Limb (tissue), 2 donors: ENCODE results near the gene USP3.

Source experiments
- DNase-seq, 2 donors: peaks; one replicate each; pipeline ENCODE4 v3.0.0-alpha.2; 2016; ENCODE audit errors: extremely low spot score in 2 of 2

Gene USP3, protein sequence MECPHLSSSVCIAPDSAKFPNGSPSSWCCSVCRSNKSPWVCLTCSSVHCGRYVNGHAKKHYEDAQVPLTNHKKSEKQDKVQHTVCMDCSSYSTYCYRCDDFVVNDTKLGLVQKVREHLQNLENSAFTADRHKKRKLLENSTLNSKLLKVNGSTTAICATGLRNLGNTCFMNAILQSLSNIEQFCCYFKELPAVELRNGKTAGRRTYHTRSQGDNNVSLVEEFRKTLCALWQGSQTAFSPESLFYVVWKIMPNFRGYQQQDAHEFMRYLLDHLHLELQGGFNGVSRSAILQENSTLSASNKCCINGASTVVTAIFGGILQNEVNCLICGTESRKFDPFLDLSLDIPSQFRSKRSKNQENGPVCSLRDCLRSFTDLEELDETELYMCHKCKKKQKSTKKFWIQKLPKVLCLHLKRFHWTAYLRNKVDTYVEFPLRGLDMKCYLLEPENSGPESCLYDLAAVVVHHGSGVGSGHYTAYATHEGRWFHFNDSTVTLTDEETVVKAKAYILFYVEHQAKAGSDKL

DNA sequence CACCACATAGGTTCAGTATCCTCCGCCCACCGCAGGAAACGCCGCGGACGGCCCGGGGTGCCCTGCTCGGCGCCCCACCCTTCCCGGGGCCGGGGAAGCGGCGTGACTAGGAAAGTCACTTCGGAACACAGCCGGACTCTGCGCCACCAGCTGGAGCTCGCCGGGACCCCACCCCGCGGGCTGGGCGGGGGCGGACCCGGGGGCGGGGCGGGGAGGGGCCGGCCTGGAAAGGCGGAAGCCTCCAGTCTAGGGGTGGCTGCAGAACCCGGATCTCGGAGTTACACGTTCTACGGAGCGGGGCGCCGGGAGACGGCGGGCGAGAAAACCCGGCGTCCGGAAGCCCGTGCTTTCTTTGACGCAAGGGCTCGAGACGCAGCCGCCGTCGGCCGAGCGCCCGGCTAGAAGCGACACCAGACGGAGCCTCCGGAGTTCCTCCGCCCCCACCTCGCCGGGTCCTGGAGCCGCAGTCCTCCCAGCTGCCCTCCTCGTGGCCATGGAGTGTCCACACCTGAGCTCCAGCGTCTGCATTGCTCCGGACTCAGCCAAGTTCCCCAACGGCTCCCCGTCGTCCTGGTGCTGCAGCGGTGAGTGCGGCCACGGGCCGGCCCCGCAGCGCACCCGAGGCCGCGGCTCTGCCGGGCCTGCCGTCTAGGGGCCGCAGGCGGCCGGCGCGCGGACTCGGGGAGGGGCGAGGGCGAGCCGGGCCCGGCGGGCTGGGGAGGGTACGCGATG lies at the start of gene USP3:
Gene USP3 (plus strand): TSS at position 347 of the 732 bp plus-strand sequence. CDS start 147 bp downstream, at position 494.
- DNase-seq = peak; percentile 95 to 99

DNA sequence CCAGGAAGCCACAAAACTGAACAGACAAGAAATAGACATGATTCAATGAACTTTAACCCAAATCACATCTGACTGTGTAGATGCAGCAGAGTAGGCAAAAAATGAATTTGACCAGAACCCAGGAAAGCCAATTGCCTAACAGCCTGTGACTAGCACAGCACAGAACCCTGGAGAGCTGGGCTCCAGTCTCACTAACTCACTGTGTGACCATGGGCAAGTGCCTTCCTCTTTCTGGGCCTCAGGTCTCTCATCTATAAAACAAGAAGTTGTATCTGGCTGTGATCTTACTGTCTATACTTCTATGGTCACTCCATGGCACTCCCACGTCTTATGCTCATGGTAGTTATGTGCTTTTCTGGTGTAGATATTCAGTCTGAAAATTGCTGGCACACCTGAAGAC lies 48.1 kb upstream of the USP3 start:
- no peak for DNase-seq

DNA sequence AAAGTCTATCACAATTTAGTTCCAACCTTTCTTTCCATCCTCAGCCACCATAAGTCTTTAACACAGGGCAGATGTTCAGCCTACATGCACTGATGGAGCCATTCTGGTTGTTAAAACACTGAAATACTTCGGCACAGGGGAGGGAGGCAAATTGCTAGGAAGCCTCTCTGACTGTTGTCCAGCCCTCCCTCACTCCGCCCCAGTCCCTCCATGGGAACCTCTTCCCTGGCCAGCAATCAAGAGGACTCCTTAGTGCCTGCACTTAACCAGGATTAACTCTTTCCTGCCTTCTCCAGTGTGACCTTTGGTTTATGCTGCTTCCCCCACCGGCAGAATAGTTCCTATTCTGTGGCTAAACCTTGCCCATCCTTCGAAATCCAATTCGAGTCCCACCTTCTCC lies 47.0 kb upstream of the USP3 start:
- DNase-seq = no peak

DNA sequence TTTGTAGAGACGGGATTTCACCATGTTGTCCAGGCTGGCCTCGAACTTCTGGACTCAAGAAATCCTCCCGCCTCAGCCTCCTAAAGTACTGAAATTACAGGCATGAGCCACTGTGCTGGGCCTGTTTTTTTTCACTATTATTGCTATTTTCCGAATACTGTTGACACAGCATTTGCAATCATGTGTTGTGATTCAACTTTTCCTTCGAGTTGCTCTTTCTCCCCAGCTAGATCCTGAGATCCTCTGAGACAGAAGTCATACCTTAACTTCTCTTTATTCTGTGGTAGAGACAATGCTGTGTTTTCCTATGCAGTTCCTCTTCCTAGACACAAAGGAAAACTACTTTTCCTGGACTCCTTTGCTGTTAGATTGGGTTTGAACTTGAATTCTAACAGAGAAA lies 46.4 kb upstream of the USP3 start:
- no peak for DNase-seq

DNA sequence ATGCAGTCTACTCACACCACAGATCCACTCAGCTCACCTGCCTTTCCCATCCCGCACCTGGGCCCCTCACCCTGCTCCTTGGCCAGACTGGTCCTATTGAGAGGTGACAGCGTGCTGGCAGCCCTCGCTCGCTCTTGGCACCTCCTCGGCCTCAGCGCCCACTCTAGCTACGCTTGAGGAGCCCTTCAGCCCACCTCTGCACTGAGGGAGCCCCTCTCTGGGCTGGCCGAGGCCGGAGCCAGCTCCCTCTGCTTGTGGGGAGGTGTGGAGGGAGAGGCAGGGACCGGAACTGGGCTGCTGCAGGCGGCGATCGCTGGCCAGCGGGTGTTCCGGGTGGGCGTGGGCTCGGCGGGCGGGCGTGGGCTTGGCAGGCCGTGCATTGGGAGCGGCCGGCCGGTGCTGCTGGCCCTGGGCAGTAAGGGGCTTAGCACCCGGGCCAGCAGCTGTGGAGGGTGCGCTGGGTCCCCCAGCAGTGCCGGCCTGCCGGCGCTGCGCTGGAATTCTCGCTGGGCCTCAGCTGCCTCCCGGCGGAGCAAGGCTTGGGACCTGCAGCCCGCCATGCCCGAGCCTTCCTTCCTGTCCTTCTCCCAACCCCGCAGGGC lies 45.5 kb upstream of the USP3 start:
- DNase-seq = no peak

DNA sequence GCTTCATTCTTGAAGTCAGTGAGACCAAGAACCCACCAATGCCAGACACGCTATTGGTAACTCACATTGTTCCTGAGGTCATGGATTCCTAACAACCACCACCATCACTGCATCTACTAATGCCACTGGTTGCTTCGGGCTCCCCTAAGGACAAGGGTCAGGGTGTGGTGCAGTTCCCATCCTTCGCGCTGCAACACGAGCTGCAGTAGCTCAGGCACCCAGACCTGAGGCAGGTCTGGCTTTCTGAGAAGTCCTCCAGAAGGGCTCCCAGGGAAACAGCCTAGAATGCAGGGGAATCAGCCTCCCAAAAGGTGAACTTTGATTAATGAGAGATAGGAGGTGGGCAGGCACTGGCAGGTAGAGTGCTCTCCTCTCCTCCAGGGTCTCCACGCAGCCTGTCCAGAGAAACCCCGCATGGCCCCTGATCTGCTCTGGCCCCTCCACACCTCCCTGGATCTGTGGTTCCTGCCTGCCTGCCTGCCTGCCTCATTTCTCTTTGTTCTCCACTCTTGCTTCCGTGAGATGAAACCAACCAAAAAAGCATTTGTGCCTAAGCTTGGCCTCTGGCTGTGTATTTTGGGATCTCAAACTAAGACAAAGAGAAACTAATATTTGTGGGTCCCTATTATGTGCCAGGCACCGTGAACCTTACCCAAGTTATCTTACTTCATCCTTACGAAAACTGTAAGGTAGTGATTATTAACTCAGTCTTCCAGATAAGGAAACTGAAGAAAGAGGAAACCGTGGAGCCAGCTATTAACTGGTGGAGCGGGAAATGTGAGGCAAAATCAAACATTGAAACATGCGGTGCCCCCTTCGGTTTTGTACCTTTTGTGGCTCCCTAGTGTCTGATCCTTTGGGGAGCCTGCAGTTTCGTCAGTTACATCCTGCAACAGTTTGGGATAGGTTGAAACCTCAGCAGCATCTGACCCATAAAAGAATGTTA lies 43.9 kb upstream of the USP3 start:
- no peak for DNase-seq

DNA sequence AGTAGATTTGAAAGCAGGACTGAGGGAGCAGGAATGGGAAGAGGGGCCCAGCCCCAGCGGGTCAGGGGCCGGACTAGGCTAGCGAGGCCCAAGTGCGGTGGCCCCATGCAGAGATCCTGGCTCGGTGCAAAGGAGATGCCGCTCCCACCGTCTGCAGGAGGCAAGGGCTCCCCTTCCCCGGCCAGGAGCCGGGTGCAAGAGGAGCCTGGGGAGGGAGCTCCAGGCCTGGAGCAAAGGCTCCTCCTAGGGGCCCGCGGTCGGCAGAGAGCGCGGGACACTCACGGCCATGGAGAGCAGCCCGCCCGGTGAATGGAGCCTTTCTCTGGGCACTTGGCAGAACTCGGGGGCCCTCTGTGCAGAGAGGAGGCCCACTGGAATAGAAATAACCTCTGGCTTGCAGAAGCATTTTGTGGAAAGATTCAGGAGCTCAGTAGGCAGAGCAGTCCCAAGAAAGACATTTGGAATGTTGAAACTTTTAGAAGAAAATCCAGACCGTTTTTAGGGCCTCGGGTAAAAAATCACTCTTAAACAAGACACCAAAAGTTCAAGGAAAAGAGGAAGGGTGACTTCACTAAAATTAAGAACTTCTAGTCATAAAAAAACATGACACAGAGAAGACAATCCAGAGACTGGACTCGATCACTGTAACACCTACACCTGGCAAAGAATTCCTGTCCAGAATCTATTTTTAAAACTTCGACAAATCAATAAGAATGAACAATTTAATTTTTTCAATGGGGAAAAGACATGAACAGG lies 43.0 kb upstream of the USP3 start:
- peak in 1 of 2 donors; percentile 56 for DNase-seq

DNA sequence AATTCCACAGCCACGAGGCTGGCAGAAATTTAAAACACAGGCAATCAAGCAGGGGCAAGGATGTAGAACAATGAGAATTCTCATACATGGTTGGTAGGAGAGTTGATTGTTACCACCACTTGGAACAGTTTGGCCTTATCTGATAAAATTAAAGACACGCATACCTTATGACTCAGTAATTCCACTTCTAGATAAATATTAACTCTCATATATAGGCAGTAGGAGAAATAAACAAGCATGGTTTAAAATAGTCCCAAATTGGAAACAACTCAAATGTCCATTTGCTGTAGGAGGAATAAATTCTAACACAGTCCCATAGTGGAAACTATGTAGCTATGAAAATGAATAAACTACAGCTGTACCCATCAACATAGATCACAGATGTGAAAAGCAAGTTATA lies 42.3 kb upstream of the USP3 start:
- no peak for DNase-seq

DNA sequence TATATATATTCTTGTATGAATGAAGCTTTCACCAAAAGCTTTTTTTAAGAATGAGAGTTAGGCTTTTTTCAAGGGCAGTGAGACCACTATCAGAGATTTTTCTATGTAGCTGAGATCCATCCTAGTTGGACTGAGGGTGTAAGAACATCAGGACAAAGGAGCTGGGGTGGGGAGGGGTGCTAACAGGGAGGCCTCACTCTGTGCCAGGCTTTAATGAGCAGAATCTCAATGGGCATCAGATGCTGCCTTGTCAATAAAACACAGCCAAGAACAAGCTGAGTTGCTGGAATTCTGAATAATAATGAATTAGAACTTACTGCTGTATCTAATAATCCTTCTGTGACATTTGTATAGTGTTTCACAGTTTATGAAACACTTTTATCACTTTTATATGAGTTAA lies 41.4 kb upstream of the USP3 start:
- DNase-seq = no peak

DNA sequence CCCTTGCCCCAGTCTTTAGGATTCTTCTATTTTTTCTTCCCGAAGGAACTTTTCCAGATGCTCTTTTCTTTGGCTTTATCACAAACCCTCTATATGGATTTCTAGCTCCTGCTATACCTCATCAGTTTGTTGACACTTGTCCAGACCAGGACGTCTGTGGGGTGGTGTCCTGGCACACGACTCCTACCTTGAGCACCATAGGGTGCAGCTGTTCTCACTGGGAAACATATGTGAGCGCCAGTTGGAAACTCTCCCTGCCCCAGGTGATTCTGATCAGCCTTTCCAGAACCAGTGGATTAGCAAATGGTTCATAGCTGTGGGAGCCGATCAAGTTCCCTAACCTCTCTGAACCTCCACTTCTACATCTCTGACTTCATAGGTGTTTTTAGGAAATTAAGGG lies 40.6 kb upstream of the USP3 start:
- DNase-seq = no peak

DNA sequence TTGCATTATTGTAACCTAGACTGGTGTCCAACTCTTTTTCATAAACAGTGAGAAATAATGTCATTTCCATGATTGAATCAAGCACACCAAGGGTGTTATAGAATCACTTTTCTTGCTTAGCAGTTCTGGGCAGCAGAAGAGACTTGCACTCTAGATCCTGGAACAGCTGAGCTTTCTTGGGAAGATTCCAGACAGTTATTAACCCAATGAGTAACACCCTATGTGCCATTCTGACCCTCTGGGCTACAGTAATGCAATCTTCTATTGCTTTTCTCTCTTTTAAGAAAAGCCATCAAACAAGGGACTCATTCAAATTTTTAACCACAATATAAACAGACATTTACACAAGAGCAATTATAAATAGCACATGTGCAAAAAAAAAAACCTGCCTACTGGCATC lies 39.3 kb upstream of the USP3 start:
- no peak for DNase-seq

DNA sequence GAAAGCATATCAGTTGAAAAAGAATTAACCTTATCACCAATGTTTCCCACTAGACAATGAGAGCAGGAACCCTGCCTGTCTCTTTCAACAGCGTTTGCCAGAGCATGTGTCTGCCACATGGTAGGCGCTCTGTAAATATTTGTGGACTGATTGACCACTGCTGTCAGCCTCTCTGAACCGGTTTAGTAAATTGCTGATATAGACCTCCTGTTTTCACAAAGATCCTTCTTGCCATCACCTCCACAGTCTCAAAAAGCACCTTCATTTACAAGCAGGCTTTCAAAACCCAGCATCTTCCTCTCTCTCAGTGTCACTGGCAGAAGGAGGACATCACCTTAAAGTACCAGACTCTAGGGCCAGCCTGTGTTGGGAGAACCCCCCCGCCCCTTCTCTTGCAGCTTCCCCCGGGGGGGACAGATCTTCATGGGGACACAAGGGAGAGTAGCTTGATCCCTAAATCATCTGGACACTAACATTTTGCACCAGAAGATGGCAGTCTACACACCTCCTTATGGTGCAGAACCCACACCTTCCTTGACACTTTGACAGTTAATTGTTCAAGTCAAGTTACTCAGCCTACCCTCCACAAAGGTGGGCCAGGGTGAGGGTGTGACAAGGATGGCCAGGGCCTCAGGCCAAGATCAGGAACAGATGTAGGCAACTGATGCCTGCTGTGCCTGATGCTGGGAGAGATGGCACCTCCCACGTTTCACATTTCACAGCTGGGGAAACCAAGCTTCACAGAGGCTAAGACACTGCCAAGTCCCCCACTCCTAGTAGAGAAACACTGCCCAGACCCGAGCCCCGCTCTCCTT lies 37.8 kb upstream of the USP3 start:
- DNase-seq = peak in 1 of 2 donors; percentile 46

DNA sequence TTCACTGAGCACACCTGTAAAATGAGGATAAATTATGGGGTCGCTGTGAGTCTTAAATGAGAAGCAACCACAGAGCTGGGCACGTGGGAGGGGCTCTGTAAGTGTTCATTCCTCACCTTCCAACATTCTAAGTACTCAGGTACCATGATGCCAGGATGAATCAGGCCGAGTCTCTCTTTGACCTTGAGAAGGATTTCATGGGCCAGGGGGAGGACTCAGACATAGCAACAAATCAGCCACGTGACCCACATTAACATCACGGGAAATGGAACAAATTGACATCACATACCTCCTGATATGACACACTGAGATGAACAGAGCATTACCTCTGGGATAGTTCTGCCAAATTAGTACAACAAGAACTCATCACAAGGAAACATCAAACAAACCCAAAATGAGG lies 35.2 kb upstream of the USP3 start:
- no peak for DNase-seq

DNA sequence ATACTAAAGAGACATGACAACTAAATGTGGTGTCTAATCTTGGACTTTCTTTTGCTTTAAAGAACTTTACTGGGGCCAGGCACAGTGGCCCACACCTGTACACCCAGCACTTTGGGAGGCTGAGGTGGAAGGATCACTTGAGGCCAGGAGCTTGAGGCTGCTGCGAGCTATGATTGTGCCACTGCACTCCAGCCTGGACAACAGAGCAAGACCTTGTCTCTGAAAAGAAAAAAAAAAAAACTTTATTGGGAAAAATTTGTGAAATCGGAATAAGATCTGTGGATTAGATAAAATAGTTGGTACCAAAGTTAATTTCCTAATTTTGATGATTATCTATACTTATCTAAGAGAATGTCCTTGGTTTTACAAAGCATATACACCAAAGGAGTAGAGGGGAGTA lies 34.4 kb upstream of the USP3 start:
- DNase-seq = no peak

DNA sequence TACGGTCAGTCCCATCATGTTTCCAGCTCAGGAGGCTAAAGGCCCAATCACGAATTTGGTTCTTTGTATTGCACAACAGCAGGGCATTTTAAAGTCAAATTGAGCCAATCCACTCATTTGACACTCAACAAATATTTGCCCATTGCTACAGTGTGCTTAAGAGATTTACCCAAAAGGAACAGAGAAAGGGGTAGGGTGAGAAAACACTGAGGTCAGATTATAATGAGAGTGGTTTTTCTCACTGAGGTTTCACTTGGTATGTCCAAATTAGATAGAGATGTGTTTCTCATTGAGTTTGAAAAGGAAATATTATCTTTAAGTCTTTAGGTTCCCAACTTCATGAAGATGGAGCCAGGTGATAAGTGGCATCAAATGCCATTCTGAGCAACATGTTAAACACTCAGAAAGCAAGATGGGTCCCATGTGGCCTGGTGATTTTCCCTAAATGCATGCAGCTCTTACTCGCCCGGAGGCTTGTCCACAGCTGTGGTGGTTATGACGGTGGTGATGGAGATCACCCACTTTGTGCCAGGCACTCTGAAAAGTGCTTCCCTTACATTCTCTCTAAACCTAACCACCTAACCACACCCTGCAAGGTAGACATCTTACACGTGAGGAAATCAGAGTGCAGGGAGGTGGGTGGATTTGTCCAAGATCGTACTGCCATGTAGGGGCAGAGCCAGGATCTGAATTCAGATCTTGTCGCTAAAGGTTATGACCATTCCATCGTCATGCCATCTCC lies 31.2 kb upstream of the USP3 start:
- no peak for DNase-seq

DNA sequence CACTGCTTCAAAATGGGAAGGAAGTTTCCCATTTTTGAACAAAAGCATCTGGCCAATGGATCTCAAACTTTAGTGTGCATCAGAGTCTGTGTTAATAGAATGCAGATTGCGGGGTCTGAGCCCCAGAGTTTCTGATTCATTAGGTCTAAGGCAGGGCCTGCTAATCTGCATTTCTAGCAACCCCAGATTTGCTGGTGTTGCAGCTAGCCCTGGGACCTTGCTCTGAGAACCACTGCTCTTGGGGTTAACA lies 30.7 kb upstream of the USP3 start:
- DNase-seq = no peak

DNA sequence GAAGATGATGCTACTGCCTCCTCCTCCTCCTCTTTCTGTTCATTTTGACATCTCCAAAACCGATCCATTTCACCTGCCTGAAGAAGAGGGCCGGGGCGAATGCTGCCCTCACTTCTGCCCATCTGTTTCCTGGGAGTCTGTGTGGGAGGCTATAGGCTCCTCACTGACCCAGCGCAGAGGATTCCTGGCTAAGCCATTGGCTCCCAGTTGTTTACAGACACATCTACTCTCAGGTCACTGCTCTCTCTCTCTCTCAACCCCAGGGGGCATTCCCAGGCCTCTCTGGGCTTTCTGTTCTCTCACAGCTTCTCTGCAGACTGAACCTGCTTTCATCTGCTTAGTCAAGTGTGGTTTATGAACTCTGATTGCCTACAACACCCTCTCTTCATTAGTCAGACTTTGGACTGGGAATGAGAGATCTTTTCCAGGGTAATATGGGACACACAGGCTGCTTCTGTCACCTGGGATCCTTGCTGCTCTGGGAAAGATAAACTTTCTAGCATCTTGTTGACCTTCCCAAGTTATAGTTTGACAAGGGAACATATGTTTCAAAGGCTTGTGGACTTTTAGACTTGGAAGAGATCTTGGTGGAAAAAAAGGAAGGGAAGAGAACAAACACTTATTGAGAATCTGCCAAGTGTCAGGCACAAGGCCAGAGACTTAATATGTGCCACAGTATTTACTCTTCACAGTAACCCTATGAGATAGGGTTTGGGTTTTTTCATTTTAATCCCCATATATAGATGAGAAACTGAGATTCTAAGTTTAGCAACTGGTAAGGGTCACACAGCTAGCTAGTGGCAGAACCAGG lies 30.2 kb upstream of the USP3 start:
- DNase-seq = no peak

DNA sequence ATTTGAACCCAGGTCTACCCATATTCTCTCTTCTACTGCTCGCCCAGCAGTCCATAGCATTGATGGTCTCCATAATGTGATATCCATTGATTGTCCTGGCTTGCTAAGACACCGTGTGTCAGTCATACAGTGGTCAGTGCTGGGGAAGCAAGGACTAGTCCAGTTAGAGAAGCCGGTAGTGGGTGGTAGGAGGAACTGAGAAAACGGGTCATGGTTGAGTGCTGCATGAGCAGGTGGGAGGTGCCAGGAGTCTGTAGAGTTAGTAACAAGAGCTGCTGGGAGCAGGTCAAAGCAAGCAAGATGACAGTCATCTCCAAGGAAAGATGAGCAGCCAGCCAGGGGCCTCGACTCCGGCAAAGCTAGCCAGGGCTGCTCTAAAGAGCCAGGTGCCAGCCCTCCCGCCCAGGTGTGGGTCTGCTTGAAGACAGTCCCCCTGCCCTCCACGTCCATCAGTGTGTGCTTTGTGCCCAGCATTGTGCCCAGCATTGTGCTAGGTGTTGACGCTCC lies 29.5 kb upstream of the USP3 start:
- DNase-seq = no peak
